HG03196 (cell line): ENCODE data around the gene FOXL3.
"Not testable (repeated sequence)": the region's sequence is repeated elsewhere in the genome, so short reads cannot be mapped to it uniquely, and the experiment has no call there.

Experiments used
- ATAC-seq: cut with Tn5 transposase; IDR thresholded peaks from one replicate; pipeline ENCODE4 v1.9.1; 2021; ENCODE audit not compliant: unreplicated experiment

FOXL3 gene

DNA sequence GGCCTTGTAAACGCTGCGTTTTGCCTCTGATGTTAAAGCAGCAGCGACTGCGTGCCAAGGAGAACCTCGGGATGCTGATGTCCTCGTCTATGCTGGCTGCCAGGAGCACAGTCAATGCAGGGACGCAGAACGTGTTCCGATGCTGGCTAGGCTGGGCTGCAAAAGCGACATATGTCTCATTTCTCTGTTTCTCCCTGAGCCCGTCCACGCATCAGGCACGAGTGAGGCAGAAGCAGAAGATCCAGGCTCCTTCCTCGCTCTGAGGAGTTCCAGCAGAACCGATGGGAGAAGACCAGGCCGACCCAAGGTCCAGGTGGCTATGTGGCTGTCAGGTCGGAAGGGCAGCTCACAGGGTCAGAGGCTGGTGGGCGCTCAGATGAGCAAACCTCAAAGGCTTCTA is 3.7 kb upstream of the FOXL3 start:
- no peak for ATAC-seq

DNA sequence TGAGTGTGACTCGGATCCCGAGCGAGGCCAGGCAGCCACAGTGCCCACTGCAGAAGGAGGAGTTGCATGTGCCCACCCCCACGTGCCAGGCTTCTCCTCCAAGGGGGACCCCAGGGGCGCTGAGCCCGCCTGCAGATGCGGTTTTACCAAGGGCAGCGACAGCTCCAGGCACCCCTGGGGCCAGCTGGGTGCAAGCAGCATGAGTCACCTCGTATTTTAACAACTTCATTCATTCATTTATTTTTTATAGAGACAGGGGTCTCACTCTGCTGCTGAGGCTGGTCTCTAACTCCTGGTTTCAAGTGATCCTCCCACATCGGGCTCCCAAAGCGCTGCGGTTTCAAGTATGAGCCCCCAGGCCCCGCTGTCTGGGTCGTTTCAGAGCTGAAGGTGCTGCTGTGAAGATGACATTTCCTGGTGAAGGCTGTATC is 1.3 kb upstream of the FOXL3 start:
- ATAC-seq, result no peak

DNA sequence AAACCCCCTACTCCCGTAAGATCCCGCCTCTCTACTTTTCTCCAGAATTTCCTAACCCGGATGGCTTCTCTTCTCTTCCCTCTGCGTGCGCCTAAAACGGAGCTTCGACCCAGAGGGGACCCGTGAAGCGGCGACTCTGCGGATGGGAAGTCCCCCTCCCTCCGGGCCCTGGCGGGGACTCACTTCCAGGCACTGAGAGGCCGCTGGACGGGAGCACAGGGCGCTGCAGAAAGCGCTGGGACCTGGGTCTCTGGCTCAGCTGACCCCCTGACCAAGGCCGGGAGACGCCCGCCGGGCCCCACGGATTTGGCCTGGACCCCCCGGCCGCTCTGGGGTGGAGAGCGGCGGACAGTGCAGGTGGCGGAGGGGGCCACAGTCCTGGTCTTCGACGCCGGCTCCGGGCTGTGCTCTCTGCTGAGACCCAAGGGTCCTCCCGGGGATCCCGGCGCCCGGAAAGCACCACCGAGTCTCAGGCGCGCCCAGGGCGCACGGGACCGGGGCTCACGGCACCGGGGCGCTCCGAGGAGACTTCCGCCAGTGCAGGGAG is 688 bp upstream of the FOXL3 start:
- ATAC-seq, result no peak

DNA sequence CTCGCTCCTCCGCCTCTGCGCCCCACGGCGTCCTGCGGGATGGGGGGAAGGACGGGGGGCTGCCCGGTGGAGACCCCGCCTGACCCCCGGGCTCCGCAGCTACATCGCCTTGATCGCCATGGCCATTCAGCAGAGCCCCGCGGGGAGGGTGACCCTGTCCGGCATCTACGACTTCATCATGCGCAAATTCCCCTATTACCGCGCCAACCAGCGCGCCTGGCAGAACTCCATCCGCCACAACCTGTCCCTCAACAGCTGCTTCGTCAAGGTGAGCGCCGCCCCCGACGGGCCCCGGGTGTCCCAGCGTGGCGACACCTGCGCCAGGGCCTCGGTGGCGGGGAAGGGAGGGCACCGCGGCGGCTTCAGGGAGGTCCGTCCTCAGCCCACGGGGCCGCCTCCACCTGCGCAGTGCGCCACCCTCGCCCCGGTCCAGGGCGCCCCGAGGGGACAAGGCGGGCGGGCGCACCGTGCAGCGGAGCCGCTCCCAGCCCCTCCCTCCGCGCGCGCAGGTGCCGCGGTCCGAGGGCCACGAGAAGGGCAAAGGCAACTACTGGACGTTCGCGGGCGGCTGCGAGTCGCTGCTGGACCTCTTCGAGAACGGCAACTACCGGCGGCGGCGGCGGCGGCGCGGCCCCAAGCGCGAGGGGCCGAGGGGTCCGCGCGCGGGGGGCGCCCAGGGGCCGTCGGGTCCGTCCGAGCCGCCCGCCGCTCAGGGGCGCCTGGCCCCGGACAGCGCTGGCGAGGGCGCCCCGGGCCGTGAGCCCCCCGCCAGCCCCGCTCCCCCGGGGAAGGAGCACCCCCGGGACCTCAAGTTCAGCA is 793 bp downstream of the FOXL3 start:
- no peak for ATAC-seq

DNA sequence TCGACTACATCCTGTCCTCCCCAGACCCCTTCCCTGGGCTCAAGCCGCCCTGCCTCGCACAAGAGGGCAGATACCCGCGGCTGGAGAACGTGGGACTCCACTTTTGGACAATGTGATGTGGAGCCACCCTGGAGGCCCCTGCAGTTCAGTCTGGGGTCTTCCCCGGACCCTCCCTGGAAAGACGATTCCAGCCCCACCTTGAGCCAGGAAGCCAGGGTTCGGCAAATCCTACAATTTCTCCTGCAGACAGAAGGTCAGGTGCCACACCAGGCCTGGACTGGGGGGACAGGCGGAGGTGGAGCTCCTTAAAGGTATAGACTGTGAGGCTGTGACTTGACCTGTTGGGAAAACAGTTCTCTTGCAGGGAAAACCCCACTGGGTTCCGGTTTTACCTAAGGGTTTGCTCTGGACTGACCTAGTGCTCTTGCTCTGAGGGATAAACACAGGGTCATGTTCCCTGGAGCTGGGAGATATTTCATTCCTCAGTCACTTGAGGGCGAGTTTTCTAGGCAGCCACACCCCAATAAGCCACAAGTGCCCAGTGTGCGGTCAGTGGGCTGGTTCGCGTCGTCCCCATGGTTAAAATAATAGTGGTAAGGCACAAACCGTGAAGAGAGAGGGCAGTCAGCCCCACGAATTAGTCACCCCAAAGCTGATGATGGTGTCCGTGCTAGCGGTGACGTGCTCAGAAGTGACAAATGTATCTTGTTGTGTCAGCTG is 1.6 kb downstream of the FOXL3 start:
- no peak for ATAC-seq

DNA sequence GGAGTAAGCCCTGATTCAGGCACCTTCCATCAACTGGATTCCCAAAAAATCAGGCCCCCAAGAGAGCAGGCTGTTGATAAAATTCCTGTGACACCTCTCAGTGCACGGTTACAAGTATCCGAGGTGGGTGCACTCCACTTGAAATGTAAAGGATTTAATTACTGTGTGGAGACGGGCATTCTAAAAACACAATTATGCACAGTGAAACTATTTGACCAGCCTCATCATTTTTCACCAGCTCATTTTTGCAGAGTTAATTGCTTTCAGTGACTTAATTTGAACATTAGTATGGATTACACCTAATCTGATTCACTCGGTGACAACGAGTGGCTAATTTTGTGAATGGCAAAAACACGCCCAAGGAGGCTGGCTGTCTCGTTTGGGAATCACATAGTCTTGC is 2.3 kb downstream of the FOXL3 start:
- no peak for ATAC-seq

DNA sequence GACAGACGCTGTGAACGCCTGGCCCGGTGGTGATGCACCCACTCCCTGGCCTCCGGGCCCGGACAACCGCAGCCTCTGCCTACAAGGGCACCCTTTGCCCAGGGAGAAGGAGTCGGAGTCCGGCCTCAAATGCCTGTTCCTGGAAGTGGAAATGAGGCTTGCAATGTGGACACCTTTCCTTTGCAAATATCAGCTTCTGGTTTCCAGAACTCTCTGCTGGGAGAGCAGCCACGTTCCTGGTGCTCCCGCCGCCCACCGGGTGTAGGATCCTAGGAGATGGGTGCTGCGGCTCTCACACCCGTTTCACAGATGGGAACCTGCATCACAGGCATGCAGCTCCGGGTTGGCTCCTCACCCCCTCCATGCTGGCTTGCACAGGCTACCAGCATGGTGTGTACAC is 2.9 kb downstream of the FOXL3 start:
- ATAC-seq, result no peak

DNA sequence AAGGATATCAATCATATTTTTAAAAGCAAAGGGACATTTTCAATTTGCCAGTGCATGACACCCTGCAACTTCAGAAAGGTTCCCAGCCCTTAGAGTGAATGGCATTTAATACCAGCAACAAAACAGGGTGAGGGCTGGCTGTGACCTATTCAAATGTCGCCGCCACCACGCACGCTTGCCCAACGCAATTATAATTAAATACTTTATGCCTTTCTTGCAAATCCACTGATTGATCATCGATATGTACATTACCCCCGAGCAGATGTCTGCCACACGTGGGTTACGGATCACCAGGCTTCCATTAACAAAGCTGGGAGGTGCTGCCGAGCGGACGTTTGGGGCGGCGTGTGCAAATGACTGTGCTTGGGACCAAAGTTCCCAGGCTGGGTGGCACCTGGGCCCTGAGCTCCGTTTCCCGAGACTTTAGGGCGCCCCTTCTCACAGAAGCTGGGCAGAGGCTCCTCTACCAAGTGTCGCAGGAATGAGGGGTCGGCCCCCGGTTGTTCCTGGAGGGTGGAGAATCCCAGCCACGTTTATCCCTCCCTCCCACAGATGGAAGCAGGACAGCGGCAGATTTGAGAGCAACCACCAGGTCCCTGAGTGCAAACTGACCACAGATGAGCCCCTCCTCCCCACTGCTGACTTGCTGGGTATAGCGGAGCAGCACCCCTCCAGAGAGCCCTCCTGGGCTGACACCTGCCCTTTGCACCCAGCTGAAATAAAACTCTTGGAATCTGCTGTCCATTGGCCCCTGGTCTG is 3.9 kb downstream of the FOXL3 start:
- no peak for ATAC-seq

DNA sequence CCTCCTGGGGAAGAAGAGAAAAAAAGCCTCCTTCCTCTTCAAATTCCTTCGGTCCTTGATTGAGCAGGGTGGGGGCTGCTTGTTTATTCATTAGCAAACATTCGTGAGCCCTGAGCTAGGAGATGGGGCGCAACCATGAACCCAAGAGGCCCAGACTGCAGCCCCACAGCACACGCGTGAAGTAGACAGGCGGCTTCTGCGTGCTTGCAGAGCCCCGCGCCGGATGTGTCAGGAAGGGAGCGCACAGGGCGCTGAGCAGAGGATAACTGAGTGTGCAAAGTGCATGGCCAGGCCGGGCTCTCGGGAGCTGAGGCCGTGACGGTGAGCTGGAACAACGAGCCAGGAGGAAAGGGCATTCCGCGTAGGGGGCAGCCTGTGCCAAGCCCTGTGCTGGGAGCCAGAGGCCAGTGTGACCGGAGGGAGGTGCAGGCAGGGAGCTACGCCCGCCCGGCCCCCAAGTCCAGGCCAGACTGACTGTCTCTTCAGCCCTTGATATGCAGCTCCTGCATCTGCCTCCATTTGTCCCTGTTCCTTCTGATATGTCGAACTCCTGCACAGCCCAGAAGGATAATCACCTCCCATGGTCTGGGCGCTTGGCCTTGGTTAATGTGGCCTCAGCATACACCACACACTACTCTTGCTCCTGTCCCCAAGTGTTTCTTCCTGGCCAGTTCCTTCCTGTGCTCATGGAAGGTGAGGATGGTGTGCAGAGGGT is 4.6 kb downstream of the FOXL3 start:
- no peak for ATAC-seq

DNA sequence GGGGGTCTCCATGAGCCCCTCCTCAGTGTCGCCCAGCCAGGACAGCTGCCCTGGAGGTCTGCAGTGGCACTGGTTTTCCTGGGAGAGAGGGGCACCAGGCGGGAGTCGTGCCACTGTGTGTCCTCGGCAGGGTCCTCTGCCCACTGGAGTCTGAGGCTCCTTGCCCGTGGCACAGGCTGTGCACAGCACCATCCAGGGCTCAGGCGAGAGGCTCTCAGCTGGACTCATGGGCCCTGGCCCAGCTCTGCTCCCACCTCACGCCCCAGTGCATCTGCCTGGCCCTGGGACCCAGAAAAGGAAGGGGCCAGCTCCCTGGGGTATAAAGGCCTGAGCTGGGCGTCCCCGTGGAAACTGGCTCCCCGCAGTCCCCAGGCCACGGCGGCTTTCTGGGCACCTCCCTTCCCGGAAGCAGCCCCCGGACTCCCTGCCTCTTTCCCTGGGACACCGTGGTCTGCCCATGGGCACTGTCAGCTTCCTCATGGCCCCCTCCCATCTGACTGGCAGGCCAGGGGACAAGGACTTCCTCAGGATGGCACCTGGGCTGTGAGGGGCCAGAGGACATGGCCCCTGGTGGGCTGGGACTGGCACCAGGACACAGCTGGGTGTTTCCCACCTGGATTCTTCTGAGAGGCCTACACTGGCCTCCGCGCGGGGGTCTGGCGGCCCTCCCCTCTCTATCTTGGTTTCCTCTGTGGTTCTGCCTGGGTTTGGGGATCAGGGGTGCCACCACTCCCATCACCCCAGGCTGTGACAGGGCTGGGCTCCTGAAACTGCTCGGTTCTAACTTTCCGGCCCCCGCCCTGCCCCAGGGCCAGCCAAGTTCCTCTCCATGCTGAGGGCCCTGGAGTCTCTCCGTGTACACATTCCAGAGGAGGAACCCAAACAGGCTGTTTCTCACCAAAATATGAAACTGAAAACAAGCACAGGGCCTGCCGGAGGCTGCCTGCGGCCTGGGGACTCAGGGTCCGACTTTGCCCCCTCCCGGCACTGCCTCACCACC is 5.5 kb downstream of the FOXL3 start:
- no peak for ATAC-seq

DNA sequence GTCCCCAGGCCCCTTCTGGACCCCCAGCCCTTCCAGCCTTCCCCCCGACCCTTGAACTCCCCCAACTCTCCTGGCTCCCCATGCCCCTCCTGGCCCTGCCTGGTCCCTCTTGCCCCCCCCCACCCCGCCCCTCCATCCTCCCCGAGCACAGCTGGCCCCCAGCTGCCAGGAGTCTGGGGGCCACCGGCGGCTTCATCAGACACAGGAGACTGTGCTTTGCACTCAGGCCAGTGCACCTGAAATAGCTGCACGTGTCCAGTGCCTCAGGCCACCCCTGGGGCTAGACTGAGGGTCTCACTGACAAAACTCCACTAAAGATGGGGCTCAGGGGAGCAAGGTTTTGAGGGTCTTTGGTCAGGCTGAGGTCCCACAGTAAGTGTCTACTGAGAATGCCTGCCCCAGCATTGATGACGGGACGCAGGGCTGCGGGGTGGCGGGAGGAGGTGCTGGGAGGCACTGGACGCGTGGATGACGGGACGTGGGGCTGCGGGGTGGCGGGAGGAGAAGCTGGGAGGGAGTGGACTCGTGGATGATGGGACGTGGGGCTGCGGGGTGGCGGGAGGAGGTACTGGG is 6.5 kb downstream of the FOXL3 start:
- ATAC-seq, result no peak

DNA sequence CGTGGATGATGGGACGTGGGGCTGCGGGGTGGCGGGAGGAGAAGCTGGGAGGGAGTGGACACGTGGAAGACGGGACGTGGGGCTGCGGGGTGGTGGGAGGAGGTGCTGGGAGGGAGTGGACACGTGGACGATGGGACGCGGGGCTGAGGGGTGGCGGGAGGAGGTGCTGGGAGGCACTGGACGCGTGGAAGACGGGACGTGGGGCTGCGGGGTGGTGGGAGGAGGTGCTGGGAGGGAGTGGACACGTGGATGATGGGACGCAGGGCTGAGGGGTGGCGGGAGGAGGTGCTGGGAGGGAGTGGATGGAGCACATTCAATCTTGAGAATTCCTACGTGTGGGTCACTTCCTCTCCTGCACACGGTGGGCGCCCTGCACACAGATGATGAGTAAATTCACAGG is 7.2 kb downstream of the FOXL3 start:
- ATAC-seq, result not testable (repeated sequence)

DNA sequence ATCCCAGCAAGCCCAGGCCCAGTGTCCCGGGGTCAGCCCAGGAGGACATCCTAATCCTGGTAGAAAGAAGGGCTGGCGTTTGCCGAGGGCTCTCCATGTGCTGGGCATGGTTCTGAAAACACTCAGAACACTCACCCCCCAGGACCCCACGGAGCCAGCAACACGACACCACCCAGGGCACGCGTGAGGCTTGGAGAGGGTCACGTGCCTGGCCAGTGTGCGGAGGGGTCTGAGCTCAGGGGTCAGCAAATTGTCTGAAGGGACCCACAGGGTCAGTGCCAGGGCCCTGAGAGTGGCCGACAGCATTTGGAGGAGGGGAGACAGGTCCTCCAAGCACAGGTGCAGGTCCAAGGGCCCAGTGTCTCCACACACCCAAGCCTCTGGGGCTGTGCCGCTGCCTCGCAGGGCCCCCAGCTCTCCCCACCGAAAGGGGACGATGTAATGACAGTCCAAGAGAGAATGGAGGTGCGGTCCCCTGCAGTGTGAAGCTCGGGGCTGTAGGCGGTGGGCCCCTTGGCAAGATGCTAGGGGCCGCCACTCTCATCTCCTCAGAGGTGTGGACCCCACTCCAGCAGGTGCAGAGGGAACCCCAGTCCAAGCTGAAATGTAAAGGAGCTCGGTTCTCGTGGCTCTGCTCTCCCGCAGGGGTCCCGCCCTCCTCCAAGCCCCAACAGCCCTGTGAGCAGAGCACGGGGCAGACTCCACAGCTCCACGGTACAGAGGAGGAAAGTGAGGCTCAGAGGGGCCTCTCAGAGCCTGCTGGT is 7.8 kb downstream of the FOXL3 start:
- ATAC-seq, result no peak

DNA sequence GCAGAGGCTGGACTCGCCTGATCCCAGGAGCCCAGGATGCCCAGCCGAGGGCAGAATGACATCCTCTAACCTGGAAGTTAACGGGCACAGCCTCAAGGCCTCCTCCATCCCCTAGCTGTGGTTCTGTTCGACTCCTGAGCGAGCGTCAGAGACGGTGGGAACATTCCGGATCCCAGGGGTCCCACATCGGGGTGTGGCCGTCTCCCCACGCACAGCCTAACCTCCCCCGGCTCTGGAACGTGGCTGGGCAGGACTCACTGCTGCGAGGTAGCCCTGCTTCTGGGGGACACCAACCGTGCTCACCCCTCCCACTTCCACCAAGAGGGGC is 8.4 kb downstream of the FOXL3 start:
- no peak for ATAC-seq

DNA sequence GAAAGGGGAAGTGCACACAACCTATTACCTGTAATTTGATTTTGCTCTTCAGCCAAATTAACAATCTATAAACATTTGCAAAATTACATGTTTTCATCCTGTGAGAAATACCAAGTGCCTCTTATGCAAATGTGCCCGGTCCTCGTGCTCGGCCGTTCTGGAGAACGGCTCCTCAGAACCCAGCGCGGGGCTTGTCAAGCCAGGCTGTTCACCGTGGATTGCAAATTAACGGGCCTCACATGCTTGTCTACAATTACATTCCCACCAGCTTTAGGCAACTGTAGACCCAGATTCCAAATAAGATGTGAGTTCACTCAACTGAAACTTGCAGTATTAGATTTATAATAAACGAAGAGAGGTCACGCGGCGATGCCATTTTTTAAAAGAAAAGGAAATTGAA is 8.8 kb downstream of the FOXL3 start:
- no peak for ATAC-seq

DNA sequence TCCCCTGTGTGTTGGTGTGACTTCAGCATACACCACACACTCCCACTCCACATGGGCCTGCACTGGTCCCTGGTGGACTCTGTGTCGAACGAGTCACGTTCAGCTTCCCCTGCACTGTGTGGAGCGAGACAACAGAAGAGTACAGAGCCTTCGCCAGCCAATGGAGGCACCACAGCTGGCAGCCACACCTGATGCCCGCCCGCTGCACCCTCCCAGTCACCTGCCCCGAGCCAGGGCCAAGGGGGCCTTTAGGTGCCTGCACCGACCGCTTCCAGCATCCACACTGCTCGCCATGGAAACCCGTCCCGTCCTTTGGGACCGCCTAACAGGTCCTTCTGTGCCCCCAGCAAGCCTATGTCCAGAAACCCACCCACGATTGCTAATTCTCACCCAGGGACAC is 9.2 kb downstream of the FOXL3 start:
- ATAC-seq, result no peak

DNA sequence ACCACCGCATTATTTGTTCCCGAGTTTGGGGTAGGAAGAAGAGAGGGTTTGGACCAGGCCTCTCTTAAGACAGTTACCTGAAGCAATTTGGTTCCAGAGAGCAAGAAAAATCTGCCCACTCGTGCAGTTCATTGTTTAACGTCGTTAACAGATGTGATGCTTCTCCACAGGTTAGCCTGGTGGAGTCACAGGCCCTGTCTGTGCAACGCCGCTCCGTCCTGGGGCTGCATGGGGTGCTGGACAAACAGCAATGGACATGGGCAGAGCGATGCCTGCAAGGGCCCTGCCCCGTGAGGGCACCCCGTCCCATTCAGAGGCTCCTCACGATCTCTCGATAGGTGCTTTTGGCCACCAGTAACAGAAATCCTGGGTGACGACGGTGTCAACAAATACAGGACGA is 9.7 kb downstream of the FOXL3 start:
- no peak for ATAC-seq

DNA sequence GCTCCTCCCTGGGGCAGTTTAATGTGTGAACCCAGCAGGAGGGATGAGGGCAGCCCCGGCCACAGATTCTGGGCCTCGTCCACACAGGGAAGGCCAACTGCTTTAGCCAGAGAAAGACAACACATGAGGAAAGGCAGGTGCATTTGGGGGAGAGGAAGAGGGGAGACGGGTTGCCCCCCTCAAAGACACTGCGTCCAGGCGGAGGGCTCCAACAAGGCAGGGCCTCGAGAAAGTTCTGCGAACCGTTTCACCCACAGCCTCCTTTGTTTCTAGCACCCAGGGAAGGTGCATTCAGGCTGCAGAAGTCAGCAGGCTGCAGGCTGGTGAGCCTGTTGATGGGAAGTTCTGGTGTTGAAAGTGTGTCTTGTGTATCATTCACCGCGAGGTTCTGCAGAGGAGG is 10.1 kb downstream of the FOXL3 start:
- no peak for ATAC-seq
